HG03521 (cell line): ENCODE measurements around the gene OTOS.

Experiments
- ATAC-seq: cut with Tn5 transposase; IDR thresholded peaks from one replicate; pipeline ENCODE4 v1.9.1; 2021; ENCODE audit warnings: mild to moderate bottlenecking, moderate library complexity; ENCODE audit not compliant: unreplicated experiment

The OTOS gene

GRCh38 chr2:240123821-240124650, 16.4 kb downstream of the OTOS start:
- ATAC-seq: no peak

- ATAC-seq: no peak
Measured at GRCh38 chr2:240121675-240122074, 18.8 kb downstream of the OTOS start.

GRCh38 chr2:240121190-240121589, 19.3 kb downstream of the OTOS start:
- ATAC-seq: no peak

GRCh38 chr2:240114233-240114632, 26.2 kb downstream of the OTOS start:
- ATAC-seq: no peak

- ATAC-seq: no peak
Measured at GRCh38 chr2:240112914-240113690, 27.4 kb downstream of the OTOS start.

GRCh38 chr2:240111253-240111652, 29.2 kb downstream of the OTOS start:
- ATAC-seq: no peak

GRCh38 chr2:240109386-240109785, 31.1 kb downstream of the OTOS start:
- ATAC-seq: no peak

GRCh38 chr2:240107477-240107796, 33.0 kb downstream of the OTOS start:
- ATAC-seq: no peak

GRCh38 chr2:240106765-240107476, 33.5 kb downstream of the OTOS start:
- no peak for ATAC-seq

- ATAC-seq: no peak
Measured at GRCh38 chr2:240105982-240106381, 34.5 kb downstream of the OTOS start.

- ATAC-seq: no peak
Measured at GRCh38 chr2:240103136-240103535, 37.3 kb downstream of the OTOS start.

- no peak for ATAC-seq
Measured at GRCh38 chr2:240098349-240098748, 42.1 kb downstream of the OTOS start.

- ATAC-seq: no peak
Measured at GRCh38 chr2:240095556-240096523, 44.6 kb downstream of the OTOS start.

- no peak for ATAC-seq
Measured at GRCh38 chr2:240089306-240089705, 51.2 kb downstream of the OTOS start.
